LNCAP (cell line): ENCODE measurements around the gene SLC25A21.

Experiments used
- CTCF ChIP-seq: fragments of 450-650 bp; IDR thresholded peaks from 2 replicates; pipeline ENCODE4 v1.5.1; 2017; ENCODE audit warnings: mild to moderate bottlenecking

Gene SLC25A21

GRCh38 chr14:37037636-37038387 is 134.6 kb downstream of the SLC25A21 start:
- TF ChIP-seq CTCF = no peak

- no peak for TF ChIP-seq CTCF
These were observed 135.6 kb downstream of the SLC25A21 start for GRCh38 chr14:37036669-37037341.

- no peak for TF ChIP-seq CTCF
These were observed 137.0 kb downstream of the SLC25A21 start for GRCh38 chr14:37035401-37035800.

- no peak for TF ChIP-seq CTCF
These were observed 137.8 kb downstream of the SLC25A21 start for GRCh38 chr14:37034410-37035285.

- TF ChIP-seq CTCF = no peak
These were observed 139.5 kb downstream of the SLC25A21 start for GRCh38 chr14:37032863-37033262.

GRCh38 chr14:37027188-37027824 is 145.1 kb downstream of the SLC25A21 start:
- no peak for TF ChIP-seq CTCF
